Calu3 (cell line): ENCODE results near the gene HES6. TPM values are rescaled to one million over a fixed set of nuclear protein-coding genes. Genes with fewer than 3 reads are reported as not detected.

Experiments used
- BruUV-seq: library from RNA; stranded (reverse); fragments of 400-500 nt; replicated peaks from 2 replicates; lab custom pipeline; 2021; lab: Mats Ljungman, UMichigan
- CTCF ChIA-PET: fragments of 300-600 bp; sonication (Branson Sonifier 250); formaldehyde crosslinking; loops from one replicate; lab custom pipeline; 2022; ENCODE audit warnings: antibody characterized with exemption; lab: Charles Lee
- DNase-seq: peaks from one replicate; pipeline ENCODE4 v3.0.0; 2022
- H3K27ac Mint-ChIP-seq: one replicate; pipeline ENCODE4 v1.8.0; 2022; ENCODE audit warnings: mixed read lengths; ENCODE audit not compliant: unreplicated experiment
- H3K27me3 Mint-ChIP-seq: one replicate; pipeline ENCODE4 v1.8.0; 2022; ENCODE audit warnings: mixed read lengths; ENCODE audit not compliant: unreplicated experiment
- H3K36me3 Mint-ChIP-seq: one replicate; pipeline ENCODE4 v1.8.0; 2022; ENCODE audit warnings: mild to moderate bottlenecking, moderate library complexity, mixed read lengths; ENCODE audit not compliant: insufficient read depth, unreplicated experiment
- H3K4me1 Mint-ChIP-seq: one replicate; pipeline ENCODE4 v1.8.0; 2022; ENCODE audit warnings: mild to moderate bottlenecking, low read depth, mixed read lengths; ENCODE audit not compliant: unreplicated experiment
- H3K4me3 Mint-ChIP-seq: one replicate; pipeline ENCODE4 v1.8.0; 2022; ENCODE audit warnings: mild to moderate bottlenecking, low read depth, moderate library complexity, mixed read lengths; ENCODE audit not compliant: unreplicated experiment
- H3K9me3 Mint-ChIP-seq: one replicate; pipeline ENCODE4 v1.8.0; 2022; ENCODE audit warnings: low read depth, mixed read lengths; ENCODE audit not compliant: unreplicated experiment
- CTCF ChIP-seq: fragments of 200-600 bp; IDR thresholded peaks from one replicate; pipeline ENCODE4 v1.8.0; 2022; ENCODE audit warnings: antibody characterized with exemption; ENCODE audit not compliant: unreplicated experiment
- intact Hi-C: fragments of 100-400 bp; cut with micrococcal nuclease; formaldehyde crosslinking; loops from one replicate; pipeline ENCODE4 v1.10.0; 2022; ENCODE audit not compliant: unreplicated experiment
- total RNA-seq: library from RNA; stranded (reverse); gene quantifications from 2 replicates; pipeline ENCODE4 v1.2.3, GENCODE V29; 2022

HES6 gene
- total RNA-seq, 1 experiment from 2014 or later: 8.0 TPM

GRCh38 chr2:238224356-238225035 is 15.3 kb downstream of the HES6 start:
- DNase-seq: no peak
- Mint-ChIP-seq H3K4me1 (no peaks in the 10 kb centered on the region), H3K9me3 (no peaks in the 10 kb centered on the region), H3K36me3 (no peaks in the 10 kb centered on the region), H3K4me3 (no peak overlapping the region), H3K27me3 (no peaks in the 10 kb centered on the region), H3K27ac (no peak overlapping the region)
- CTCF ChIA-PET: no interaction called here
- TF ChIP-seq CTCF: no peak
- intact Hi-C loops: no loop called here
- BruUV-seq: no TSS peak

GRCh38 chr2:238220892-238221521 is 18.8 kb downstream of the HES6 start:
- no peak overlapping the region for H3K27ac Mint-ChIP-seq
- H3K9me3 Mint-ChIP-seq: peaks cover 3% of the 10 kb centered on the region
- H3K27me3 Mint-ChIP-seq: peaks cover under 1% of the 10 kb centered on the region
- CTCF ChIA-PET: interaction anchor here (0.7 kb wide), 1 partner anchor 9 kb away, joined by 4 read pairs; no protein-coding TSS in a partner anchor
- intact Hi-C loops: no loop called here
- no peaks in the 10 kb centered on the region for H3K36me3 Mint-ChIP-seq
- DNase-seq: no peak
- TF ChIP-seq CTCF: no peak
- no peaks in the 10 kb centered on the region for H3K4me1 Mint-ChIP-seq
- H3K4me3 Mint-ChIP-seq: no peak overlapping the region
- BruUV-seq: no TSS peak

- DNase-seq: no peak
- H3K36me3 Mint-ChIP-seq: no peaks in the 10 kb centered on the region
- no TSS peak for BruUV-seq
- peaks cover 3% of the 10 kb centered on the region for H3K9me3 Mint-ChIP-seq
- H3K27ac Mint-ChIP-seq: no peak overlapping the region
- no peaks in the 10 kb centered on the region for H3K4me1 Mint-ChIP-seq
- no peak for TF ChIP-seq CTCF
- peaks cover 6% of the 10 kb centered on the region for H3K27me3 Mint-ChIP-seq
- intact Hi-C loops: no loop called here
- CTCF ChIA-PET: no interaction called here
- H3K4me3 Mint-ChIP-seq: no peak overlapping the region
Observed at GRCh38 chr2:238220274-238220891, 19.5 kb downstream of the HES6 start.

GRCh38 chr2:238216651-238217184 is 23.1 kb downstream of the HES6 start:
- Mint-ChIP-seq H3K36me3 (no peaks in the 10 kb centered on the region), H3K9me3 (peaks cover 3% of the 10 kb centered on the region), H3K27me3 (peaks cover 29% of the 10 kb centered on the region), H3K4me1 (no peaks in the 10 kb centered on the region), H3K27ac (no peak overlapping the region), H3K4me3 (no peak overlapping the region)
- CTCF ChIA-PET: no interaction called here
- DNase-seq: no peak
- TF ChIP-seq CTCF: no peak
- intact Hi-C loops: no loop called here
- BruUV-seq: no TSS peak
